GM13977 (cell line): ENCODE data around the gene ZBTB46.
"Not testable (repeated sequence)": the region's sequence is repeated elsewhere in the genome, so short reads cannot be mapped to it uniquely, and the experiment has no call there.

ENCODE experiments used
- DNase-seq: peaks from one replicate; pipeline ENCODE4 v3.0.0; 2012; ENCODE audit warnings: low spot score
- CTCF ChIP-seq: IDR thresholded peaks from 2 replicates; pipeline ENCODE4 v1.5.1; 2012; ENCODE audit warnings: mild to moderate bottlenecking, control low read depth; ENCODE audit not compliant: insufficient read depth; ENCODE audit errors: extremely low read depth, missing control alignments
- in situ Hi-C: fragments of 300-500 bp; cut with MboI; formaldehyde crosslinking; loops from one replicate; pipeline ENCODE4 v1.12.0; 2022; ENCODE audit warnings: low sequenced_read_pairs, low pct_unique_long_range_greater_than_20kb, mixed read lengths, inconsistent platforms; ENCODE audit not compliant: unreplicated experiment

The ZBTB46 gene

DNA sequence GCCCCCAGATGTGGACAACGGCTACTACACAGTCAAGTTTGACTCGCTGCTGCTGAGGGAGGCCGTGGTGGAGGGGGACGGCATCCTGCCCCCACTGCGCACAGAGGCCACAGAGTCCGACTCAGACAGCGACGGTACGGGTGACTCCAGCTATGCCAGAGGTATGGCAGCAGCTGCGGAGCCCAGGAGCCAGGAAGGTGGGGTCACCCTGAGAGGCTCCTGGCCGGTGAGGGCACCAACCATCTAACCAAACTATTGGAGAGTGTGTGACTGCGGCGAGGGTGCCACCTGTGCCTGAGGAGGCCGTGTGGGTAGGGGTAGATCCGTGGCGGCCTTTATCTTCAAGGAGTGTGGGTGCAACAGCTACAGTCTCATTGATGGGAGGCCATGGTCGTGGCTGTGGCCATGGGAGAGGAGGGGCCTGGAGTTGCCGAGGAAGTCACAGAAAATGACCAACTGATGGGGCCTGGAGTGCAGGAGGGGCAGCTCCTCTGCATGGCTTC, 97.4 kb downstream of the ZBTB46 start:
- no peak for DNase-seq
- TF ChIP-seq CTCF = no peak
- in situ Hi-C loops = no loop called here

DNA sequence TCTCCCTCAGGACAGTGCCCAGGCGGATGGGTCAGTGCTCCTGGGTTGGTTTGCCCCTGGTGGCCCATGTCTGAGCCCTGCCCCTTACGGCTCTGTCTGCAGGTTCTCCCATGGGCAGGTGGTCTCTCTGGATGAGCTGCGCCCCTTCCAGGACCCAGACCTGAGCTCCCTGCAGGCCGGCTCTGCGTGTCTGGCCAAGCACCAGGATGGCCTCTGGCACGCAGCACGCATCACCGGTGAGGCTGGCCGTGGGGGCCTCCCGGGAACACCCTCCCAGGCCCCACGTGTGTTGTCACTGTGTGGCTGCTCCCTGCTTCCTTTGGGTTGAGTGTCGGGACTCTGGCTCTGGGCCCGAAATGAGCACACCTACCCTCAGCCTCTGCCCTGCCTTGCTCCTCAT, 97.9 kb downstream of the ZBTB46 start:
- no peak for TF ChIP-seq CTCF
- no peak for DNase-seq
- in situ Hi-C loops = no loop called here

DNA sequence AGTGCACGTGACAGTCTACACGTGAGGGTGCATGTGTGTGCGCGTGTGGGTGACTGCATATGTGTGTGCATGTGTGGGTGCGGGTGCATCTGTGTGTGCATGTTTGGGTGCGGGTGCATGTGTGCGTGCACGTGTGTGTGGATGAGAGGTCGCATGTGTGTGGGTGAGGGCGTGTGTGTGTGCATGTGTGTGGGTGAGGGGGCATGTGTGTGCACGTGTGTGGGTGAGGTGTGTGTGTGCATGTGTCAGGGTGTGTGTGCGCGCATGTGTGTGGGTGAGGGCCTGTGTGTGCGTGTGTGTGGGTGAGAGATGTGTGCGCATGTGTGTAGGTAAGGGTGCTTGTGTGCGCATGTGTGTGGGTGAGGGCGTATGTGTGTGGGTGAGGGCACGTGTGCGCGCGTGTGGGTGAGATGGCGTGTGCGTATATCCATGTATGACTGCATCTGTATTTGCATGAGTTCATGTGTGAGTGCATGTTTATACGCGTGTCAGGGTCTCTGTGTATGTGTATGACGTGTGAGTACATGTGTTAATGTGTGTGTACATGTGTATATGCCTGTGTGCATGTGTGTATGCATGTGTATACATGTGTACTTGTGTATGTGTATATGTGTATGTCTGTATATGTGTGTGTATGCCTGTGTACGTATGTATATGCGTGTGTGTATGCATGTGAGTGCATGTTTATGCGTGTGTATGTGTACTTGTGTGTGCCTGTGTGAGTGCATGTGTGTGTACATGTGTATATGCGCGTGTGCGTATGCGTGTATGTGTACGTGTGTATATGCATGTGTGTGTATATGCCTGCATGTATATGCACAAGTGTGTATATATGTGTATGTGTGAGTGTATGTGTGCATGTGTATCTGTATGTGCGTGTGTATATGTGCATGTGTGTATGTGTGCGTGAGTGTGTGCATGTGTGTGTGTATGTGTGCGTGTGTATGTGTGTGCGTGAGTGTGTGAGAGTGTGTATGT, 98.7 kb downstream of the ZBTB46 start:
- no peak for TF ChIP-seq CTCF
- in situ Hi-C loops = no loop called here

GRCh38 chr20:63731410-63731809, 99.7 kb downstream of the ZBTB46 start:
- in situ Hi-C loops = no loop called here
- no peak for DNase-seq
- TF ChIP-seq CTCF = no peak

More for the DNA sequence above, 98.7 kb downstream of the ZBTB46 start:
- DNase-seq = no peak

- in situ Hi-C loops, DNase-seq: not testable (repeated sequence)
Measured at GRCh38 chr20:63730189-63730733, 100.8 kb downstream of the ZBTB46 start.

DNA sequence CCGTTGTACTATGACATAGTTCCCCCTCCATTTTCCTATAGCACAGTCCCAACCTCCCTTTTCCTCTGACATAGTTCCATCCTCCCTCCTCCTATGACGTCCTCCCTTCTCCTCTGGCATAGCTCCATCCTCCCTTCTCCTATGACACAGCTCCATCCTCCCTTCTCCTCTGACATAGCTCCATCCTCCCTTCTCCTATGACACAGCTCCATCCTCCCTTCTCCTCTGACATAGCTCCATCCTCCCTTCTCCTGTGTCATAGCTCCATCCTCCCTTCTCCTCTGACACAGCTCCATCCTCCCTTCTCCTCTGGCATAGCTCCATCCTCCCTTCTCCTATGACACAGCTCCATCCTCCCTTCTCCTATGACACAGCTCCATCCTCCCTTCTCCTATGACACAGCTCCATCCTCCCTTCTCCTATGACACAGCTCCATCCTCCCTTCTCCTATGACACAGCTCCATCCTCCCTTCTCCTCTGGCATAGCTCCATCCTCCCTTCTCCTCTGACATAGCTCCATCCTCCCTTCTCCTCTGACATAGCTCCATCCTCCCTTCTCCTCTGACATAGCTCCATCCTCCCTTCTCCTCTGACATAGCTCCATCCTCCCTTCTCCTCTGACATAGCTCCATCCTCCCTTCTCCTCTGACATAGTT, 108.0 kb downstream of the ZBTB46 start:
- DNase-seq, in situ Hi-C loops: not testable (repeated sequence)

DNA sequence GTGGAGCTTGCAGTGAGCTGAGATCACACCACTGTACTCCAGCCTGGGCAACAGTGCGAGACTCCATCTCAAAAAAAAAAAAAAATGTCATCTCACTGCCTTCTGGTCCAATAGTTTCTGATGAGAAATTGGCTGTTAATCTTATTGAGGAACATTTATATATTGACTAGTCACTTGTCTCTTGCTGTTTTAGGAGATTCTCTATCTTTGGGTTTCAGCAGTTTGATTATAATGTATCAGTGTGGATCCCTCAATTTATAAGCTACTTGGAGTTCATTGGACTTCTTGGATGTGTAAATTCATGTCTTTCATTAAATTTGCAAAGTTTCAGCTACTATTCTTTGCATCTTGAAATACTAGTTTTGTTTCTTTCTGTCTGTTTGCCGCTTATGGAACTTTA, 112.1 kb downstream of the ZBTB46 start:
- no peak for DNase-seq
- TF ChIP-seq CTCF = no peak
- in situ Hi-C loops = no loop called here
